NCI-H146 (cell line): ENCODE results near the gene FAM228A.
"Not testable (repeated sequence)": the region's sequence is repeated elsewhere in the genome, so short reads cannot be mapped to it uniquely, and the experiment has no call there.

ENCODE experiments used
- DNase-seq: peaks from one replicate; lab custom pipeline; 2025; lab: John Stamatoyannopoulos, UW

FAM228A gene

DNA sequence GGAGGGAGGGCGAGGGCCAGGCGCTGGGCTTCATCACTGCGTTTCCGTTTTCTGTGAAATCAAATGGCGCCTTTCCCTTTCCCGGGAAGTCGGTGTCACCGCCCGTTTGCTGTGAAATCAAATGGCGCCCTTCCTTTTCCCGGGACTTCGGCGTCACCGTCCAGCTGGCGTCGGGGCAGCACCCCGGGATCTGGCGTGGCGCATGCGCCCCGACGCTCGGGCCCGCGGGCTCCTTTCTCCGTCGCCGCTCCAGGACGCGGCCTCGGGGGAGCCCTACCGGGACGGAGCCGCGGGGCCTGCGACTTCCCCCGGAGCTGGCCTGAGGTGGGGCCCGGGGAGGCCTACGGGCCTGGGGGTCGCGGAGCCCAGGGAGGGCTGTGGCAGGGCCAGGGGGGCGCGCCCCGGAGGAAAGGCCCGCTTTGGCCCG lies at the start of gene FAM228A:
TSS of gene FAM228A (plus strand) at position 203 of the 427 bp plus-strand sequence. CDS start 428 bp downstream, outside the sequence.
- DNase-seq: no peak

GRCh38 chr2:24125956-24126355 lies 48.9 kb upstream of the FAM228A start:
- no peak for DNase-seq

GRCh38 chr2:24132543-24132942 lies 42.3 kb upstream of the FAM228A start:
- DNase-seq: no peak

GRCh38 chr2:24140305-24140704 lies 34.5 kb upstream of the FAM228A start:
- not testable (repeated sequence) for DNase-seq

- no peak for DNase-seq
Measured at GRCh38 chr2:24147364-24147763, 27.5 kb upstream of the FAM228A start.

DNA sequence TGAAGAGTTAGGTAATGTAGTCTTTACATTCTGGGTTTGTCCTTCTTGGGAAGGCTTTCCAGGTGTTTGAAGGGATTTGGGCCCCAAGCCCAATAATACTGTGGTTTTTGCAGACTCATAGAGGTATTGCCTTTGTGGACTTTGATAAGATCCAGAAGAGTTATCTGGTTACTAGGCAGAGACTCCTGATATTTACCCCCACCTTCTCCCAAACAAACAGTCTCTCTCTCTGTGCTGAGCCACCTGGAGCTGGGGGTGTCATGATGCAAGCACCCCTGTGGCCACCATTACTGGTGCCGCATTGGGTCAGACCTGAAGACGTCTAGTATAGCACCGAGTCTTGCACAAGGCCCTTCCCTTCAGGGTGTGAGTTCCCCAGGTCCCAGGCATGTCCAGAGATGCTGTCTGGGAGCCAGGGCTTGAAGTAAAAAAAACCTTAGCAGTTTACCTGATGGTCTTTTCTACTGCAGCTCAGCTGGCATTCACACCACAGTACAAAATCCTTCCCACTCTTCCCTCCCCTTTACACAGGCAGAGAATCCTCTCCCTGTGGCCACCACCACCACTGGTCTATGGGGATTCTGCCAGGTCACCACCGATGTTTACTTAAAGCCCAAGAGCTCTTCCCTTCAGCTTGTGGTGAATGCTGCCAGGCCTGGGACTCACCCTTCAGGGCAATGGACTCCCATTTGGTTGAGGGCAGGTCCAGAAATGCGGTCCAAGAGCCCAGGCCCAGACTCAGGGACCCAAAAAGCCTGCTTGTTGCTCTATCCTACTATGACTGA lies 22.2 kb upstream of the FAM228A start:
- no peak for DNase-seq

GRCh38 chr2:24153478-24153877 lies 21.4 kb upstream of the FAM228A start:
- DNase-seq: no peak

DNA sequence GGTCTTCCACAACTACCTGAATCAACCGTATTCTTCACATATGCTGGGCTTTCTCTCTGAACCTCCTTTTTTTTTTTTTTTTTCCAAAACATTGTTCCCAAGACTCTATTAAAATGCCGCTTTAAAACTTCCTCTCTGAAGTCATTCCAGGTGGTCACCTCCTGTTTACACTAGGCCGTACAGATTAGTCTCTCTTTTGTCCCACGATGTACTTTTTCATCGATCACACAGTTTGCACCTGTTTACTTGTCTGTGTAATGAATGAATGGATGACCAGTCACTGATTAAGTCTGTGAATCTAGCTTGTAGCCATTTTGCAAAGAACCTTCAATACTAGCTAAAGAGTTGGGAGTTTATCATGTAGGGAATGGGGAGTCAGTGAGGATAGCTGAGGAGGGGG lies 16.7 kb upstream of the FAM228A start:
- DNase-seq: peak; percentile 86

DNA sequence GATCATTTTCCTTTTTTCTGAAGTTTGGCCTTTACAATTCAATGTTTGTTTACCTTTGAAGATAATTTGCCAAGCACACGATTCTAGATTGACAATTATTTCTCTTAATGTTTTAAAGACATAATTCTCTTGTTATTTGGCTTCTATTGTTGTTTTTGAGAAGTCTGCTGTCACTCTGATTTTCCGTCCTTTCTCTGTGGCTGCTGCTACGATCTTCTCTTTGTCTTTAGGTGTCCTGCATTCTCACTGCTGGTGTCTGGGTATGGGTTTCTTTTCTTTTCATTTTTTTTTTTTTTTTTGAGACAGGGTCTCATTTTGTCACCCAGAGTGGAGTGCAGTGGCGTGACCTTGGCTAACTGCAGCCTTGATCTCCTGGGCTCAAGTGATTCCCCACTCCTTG lies 15.1 kb upstream of the FAM228A start:
- no peak for DNase-seq

DNA sequence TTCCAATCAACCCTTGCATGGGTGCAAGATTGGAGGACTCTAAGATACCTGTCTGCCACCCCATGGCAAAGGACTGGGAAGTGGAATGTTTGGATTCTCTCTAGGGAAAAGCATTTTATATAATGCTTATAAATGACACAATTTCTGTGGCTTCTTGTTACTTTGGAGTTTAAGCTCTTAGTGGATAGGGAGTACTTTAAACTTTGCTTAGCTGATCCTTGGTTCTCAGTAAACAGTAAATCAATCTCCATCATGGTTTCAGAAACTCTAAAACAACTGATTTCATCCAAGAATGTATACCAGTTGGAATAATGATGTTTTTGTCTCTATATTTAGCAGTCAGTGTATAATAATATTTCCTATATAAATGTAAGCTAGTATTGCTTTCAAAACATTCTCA lies 14.1 kb upstream of the FAM228A start:
- no peak for DNase-seq

DNA sequence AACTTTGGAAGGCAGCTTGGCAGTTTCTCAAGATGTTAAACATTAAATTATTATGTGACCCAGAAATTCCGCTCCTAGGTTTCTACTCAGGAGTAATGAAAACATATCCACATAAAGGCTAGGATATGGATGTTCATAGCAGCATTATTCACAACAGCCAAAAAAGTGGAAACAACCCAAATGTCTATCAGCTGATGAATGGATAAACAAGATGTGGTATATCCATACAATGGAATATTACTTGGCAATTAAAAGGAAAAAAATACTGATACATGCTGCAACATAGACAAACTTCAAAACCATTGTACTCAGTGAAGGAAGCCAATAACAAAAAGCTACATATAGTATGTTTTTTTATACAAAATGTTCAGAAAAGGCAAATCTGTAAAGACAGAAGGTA lies 12.4 kb upstream of the FAM228A start:
- DNase-seq: no peak

DNA sequence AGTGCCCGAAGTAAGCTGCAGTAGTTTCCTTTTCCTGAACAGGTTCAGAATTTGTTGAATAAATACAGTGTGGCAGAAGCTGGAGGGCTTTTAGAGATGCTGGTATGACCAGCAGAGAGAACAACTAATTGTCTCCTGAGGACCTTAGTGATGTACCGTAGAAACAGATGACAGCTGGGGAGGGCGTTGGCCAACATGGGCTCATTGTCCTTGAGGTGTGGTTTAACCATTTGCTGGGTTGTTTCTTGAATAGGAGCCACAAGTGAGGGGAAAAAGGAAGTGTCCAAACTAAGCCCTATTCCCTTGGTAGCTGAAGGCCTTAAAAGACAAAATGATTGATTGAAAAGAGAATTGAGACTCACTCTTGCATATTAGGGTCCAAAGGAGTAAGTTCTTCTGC lies 11.7 kb upstream of the FAM228A start:
- no peak for DNase-seq

GRCh38 chr2:24163601-24164000 lies 11.3 kb upstream of the FAM228A start:
- no peak for DNase-seq

GRCh38 chr2:24164416-24164973 lies 10.4 kb upstream of the FAM228A start:
- DNase-seq: peak; percentile 73

DNA sequence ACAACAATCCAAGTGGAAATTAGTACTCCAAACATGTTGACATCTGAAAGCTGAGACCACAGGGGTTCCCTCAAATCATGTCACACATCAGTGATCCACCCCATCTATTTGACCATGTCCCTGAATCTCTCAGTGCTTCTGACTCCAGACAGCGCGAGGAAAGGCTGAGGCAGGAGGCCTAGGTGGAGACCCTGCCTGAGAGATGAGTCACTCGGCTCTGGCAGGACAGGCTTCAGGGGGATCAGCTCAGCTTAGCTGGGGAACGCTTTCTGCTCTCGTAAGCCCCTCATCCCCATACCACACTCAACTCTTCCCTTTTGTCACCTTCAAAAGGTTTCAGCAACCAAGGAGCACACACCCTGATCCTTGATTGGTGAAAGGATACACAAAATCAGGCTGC lies 5.8 kb upstream of the FAM228A start:
- DNase-seq: no peak

DNA sequence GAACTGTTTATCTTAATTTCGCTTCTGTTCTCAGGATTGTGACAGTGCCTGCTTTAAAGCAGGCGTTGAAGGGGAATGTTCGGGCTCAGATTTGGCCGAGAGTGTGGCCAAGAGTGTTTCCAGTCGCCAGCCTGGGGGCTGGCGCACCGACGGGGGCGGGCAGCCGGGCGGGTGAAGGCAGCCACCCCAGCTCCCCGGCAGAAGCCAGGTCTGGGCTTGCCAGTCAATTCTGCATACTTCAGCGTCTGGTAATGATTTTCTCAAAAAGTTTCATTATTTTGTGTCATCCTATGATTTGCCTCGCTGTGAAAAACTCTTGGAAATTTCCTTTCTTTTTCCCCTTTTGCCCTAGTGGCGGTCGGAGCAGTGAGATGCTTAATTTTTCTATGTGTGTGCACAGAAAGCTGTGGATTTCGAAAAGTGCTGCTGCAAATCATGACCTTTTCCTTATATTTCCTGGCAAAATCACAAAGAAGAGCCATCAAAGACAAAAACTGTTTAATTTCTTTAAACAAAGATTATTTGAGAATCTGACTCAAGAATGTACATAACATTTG lies 856 bp downstream of the FAM228A start:
- no peak for DNase-seq

- no peak for DNase-seq
Measured at GRCh38 chr2:24176326-24176725, 1.5 kb downstream of the FAM228A start.

DNA sequence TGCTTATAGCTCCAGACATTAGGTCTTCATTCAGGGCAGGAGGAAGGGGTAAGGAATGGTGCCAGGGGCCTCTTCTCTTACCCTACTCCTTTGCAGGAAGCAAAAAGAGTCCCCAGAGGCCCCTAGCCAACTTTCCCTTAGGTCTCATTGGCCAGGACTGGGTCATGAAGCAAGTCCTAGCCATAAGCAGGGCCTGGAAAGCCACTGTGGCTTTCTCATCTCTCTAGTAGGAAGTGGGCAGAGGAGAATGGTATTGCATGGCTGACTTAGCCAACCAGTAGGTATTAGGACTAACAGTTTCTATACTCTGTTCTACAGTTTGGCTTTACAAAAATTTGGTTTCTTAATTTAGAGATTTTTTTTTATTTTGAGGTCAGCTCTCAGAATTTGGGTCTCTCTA lies 4.8 kb downstream of the FAM228A start:
- DNase-seq: no peak

- no peak for DNase-seq
Measured at GRCh38 chr2:24181849-24182248, 7.0 kb downstream of the FAM228A start.

GRCh38 chr2:24182507-24182906 lies 7.7 kb downstream of the FAM228A start:
- DNase-seq: no peak

DNA sequence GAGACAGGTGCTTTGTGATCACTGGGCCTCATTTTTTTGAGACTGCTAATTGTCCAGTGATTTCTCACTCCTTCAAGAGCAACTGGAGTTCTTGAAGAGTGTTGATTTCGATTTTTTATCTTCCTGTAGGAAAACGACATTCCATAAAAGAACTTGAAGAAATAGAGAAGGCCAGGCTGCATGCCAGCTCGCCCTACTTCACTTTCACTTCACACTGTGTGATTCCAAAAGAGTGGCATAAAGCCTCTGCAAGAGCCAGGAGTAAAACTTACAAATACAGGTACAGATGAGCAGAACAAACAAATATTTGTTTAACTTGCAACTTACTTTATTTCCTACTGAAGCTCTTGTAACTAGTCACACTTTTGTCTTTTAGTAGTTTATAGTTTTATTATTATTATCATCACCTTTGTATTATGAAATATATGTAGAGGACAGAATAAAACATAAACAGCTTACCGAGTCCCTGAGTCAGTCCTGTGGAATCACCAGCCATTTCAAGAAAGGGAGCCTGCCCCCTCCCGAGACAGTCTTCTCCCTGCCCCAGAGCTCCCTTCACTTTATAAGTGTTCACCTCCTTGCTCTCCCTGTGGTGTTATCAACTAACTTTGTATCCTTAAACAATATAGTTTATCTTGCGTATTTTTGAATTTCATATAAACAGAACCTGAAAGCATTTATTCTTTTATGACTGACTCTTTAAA lies 8.7 kb downstream of the FAM228A start:
- DNase-seq: no peak

- no peak for DNase-seq
Measured at GRCh38 chr2:24189551-24189950, 14.7 kb downstream of the FAM228A start.

- no peak for DNase-seq
Measured at GRCh38 chr2:24190503-24190902, 15.7 kb downstream of the FAM228A start.
